Small intestine (tissue), 16 donors: ENCODE measurements around the gene SNX7. TPM values are rescaled to one million over a fixed set of nuclear protein-coding genes. Genes with fewer than 3 reads are reported as not detected.

Experiments
- DNase-seq, 2 donors: peaks; one replicate each; pipeline versions ENCODE4 v3.0.0 to v3.0.0-alpha.2; 2013
- FAIRE-seq: peaks from 2 replicates; lab custom pipeline; 2012; peaks lifted over from hg19 to GRCh38; lab: Jason Lieb, UNC
- H3K27ac ChIP-seq, 3 donors: one replicate each; pipeline ENCODE4 v1.5.1; 2013; ENCODE audit warnings: low read length in 2 of 3, mild to moderate bottlenecking in 2 of 3, control low read depth in 1 of 3, inconsistent platforms in 1 of 3, low read depth in 1 of 3, moderate library complexity in 1 of 3
- H3K27me3 ChIP-seq, 3 donors: one replicate each; pipeline ENCODE4 v1.6.1; 2013; ENCODE audit warnings: low read length in 3 of 3, inconsistent platforms in 1 of 3; ENCODE audit not compliant: control insufficient read depth in 3 of 3, insufficient read depth in 3 of 3
- H3K36me3 ChIP-seq, 3 donors: one replicate each; pipeline ENCODE4 v1.6.1; 2013; ENCODE audit warnings: low read length in 3 of 3, inconsistent platforms in 1 of 3, low read depth in 1 of 3, mild to moderate bottlenecking in 1 of 3, moderate library complexity in 1 of 3; ENCODE audit not compliant: control insufficient read depth in 3 of 3, insufficient read depth in 2 of 3
- H3K4me1 ChIP-seq, 3 donors: one replicate each; pipeline ENCODE4 v1.6.1; 2013; ENCODE audit warnings: low read length in 2 of 3, inconsistent platforms in 1 of 3, low read depth in 1 of 3, mild to moderate bottlenecking in 1 of 3, moderate library complexity in 1 of 3; ENCODE audit not compliant: control insufficient read depth in 3 of 3, insufficient read depth in 2 of 3
- H3K4me3 ChIP-seq, 3 donors: one replicate each; pipeline ENCODE4 v1.5.1; 2013; ENCODE audit warnings: low read length in 3 of 3, control low read depth in 1 of 3, inconsistent platforms in 1 of 3, low read depth in 1 of 3, mild to moderate bottlenecking in 1 of 3, moderate library complexity in 1 of 3
- H3K9me3 ChIP-seq, 2 donors: one replicate each; pipeline ENCODE4 v1.6.1; 2013; ENCODE audit warnings: low read depth in 1 of 2, low read length in 1 of 2; ENCODE audit not compliant: control insufficient read depth in 2 of 2, insufficient read depth in 1 of 2
- WGBS, 3 donors: extraction: QIAGEN DNeasy Blood & Tissue Kit; methylation state at CpG; one replicate each; pipeline ENCODE4 v1.1.7; 2013; 5-methylcytosine and 5-hydroxymethylcytosine counted together
- long read RNA-seq, 10 donors: transcript quantifications; one replicate each; lab custom pipeline, GENCODE V29; 2026
- polyA plus RNA-seq, 4 donors: library from polyadenylated mRNA; stranded (reverse) in 3 of 4; unstranded in 1 of 4; fragments of 200-250 nt in 3 of 4; fragments of 120-200 nt in 1 of 4; gene quantifications; one replicate each; pipeline versions ENCODE4 v1.2.1 to v1.2.3, GENCODE V29; 2013
- donor health status: healthy with polysubstance abuse.
- donor health status: control.
- donor health status: control.
- donor health status: Bipolar disorder and iron deficiency.
- donor health status: healthy.

Gene SNX7, protein sequence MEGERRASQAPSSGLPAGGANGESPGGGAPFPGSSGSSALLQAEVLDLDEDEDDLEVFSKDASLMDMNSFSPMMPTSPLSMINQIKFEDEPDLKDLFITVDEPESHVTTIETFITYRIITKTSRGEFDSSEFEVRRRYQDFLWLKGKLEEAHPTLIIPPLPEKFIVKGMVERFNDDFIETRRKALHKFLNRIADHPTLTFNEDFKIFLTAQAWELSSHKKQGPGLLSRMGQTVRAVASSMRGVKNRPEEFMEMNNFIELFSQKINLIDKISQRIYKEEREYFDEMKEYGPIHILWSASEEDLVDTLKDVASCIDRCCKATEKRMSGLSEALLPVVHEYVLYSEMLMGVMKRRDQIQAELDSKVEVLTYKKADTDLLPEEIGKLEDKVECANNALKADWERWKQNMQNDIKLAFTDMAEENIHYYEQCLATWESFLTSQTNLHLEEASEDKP
- 10 to 100 TPM; 27.9 to 47.6 (median 38.6) TPM for polyA plus RNA-seq
- long read RNA-seq, donor 1 = 0 reads
- long read RNA-seq, donor 2, transcript SNX7-201 (9 exons, 1,734 nt) = major isoform, 5 of 15 reads
- long read RNA-seq, donor 2, partial matches to known transcripts = 10 of 15 reads
- long read RNA-seq, donor 2, other reads (novel, unspliced or antisense) = 0 of 15 reads
- long read RNA-seq, donor 3, transcript SNX7-201 (9 exons, 1,734 nt) = major isoform, 8 of 24 reads
- long read RNA-seq, donor 3, partial matches to known transcripts = 16 of 24 reads
- long read RNA-seq, donor 3, other reads (novel, unspliced or antisense) = 0 of 24 reads
- long read RNA-seq, donor 4 = 0 reads
- long read RNA-seq, donor 5, partial matches to known transcripts = 8 of 11 reads
- long read RNA-seq, donor 5, other reads (novel, unspliced or antisense) = 0 of 11 reads
- long read RNA-seq, donor 6, transcript SNX7-201 (9 exons, 1,734 nt) = major isoform, 13 of 26 reads
- long read RNA-seq, donor 6, partial matches to known transcripts = 13 of 26 reads
- long read RNA-seq, donor 6, other reads (novel, unspliced or antisense) = 0 of 26 reads
- long read RNA-seq, donor 7 = 0 reads
- long read RNA-seq, donor 8 = 0 reads
- long read RNA-seq, donor 9, transcript SNX7-201 (9 exons, 1,734 nt) = major isoform, 9 of 9 reads
- long read RNA-seq, donor 9, partial matches to known transcripts = 0 of 9 reads
- long read RNA-seq, donor 9, other reads (novel, unspliced or antisense) = 0 of 9 reads
- long read RNA-seq, donor 10, transcript SNX7-201 (9 exons, 1,734 nt) = major isoform, 28 of 56 reads
- long read RNA-seq, donor 10, partial matches to known transcripts = 28 of 56 reads
- long read RNA-seq, donor 10, other reads (novel, unspliced or antisense) = 0 of 56 reads

GRCh38 chr1:98661544-98662355 is at the start of gene SNX7:
SNX7 (plus strand) TSS chr1:98661721; CDS start chr1:98661732, 11 bp downstream.
- peak; percentile 94 to 95 for DNase-seq
- no peak for FAIRE-seq
- WGBS, 3 donors = 0 to 1% (median 1%) methylated on average over 61 to 80 of the region's 80 CpGs
- Histone ChIP-seq H3K27me3 (no peaks in the 10 kb centered on the region), H3K9me3 (no peaks in the 10 kb centered on the region), H3K4me3 (peak within 1 kb of the TSS; percentile 30 to 88 (median 67)), H3K27ac (peak within 1 kb of the TSS; percentile 93 to 98 (median 97)), H3K4me1 (peaks cover 0 to 7% (median 2%) of the 10 kb centered on the region in 3 donors), H3K36me3 (no peaks in the 10 kb centered on the region)

DNA sequence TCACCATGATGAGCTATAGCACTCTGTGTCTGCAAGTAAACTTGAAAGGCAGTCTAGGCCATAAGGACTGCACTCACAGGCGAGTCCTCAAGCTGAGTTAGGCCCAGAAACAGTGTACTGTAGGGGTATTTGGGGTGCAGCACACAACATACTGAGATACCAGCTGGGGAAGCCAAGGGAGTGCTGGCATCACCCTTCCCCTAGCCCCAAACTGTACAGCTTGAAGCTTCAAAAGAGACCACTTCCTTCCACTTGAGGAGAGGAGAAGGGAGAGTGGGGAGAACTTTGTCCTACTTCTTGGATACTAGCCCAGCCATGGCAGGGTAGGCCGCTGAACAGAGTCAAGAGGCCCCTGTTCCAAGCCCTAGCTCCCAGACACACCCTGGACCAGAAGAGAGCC is 24.2 kb upstream of the SNX7 start:
- 51 to 54% (median 53%) methylated on average over 2 of the region's 2 CpGs for WGBS, 3 donors
- Histone ChIP-seq H3K4me1 (no peaks in the 10 kb centered on the region), H3K36me3 (no peaks in the 10 kb centered on the region), H3K4me3 (no peak overlapping the region), H3K9me3 (no peaks in the 10 kb centered on the region), H3K27me3 (no peaks in the 10 kb centered on the region), H3K27ac (no peak overlapping the region)
- FAIRE-seq = no peak
- DNase-seq = no peak

DNA sequence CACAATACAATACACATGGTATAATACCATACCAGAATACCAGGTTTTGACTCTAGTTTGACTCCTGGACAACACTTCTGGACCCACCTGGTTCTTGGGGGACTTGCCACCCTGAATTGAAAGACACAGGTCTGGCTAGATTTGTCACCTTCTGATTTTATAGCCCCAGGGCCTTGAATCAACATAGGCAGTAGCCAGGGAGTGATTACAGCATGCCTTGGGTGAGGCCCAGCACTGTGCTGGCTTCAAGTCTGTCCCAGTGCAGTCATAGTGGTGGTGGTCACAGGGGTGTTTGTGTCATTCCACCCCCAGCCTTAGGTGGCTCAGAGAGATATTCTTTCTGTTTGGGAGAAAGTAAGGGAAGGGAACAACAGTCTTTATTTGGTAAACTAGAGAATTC is 23.3 kb upstream of the SNX7 start:
- Histone ChIP-seq H3K4me1 (no peaks in the 10 kb centered on the region), H3K9me3 (peaks cover 0 to 4% of the 10 kb centered on the region in 2 donors), H3K27me3 (no peaks in the 10 kb centered on the region), H3K36me3 (no peaks in the 10 kb centered on the region), H3K27ac (no peak overlapping the region), H3K4me3 (no peak overlapping the region)
- no peak for FAIRE-seq
- no peak for DNase-seq

DNA sequence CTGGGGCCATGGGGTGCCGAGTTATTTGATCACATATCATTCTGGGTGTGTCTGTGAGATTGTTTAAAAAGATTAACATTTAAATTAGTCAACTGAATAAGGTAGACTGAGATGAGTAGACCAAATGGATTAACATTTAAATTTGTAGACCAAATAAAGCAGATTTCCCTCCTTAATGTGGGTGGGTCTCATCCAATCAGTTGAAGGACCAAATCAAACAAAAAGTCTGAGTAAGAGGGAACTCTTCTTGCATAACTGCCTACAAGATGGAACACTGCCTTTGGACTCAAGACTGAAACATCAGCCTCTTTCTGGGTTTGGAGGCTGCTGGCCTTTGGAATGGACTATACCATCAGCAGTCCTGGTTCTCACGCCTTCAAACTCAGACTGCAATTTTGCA is 17.0 kb upstream of the SNX7 start:
- Histone ChIP-seq H3K9me3 (peaks cover 0 to 8% of the 10 kb centered on the region in 2 donors), H3K4me1 (no peaks in the 10 kb centered on the region), H3K27me3 (peaks cover 0 to 4% (median 0%) of the 10 kb centered on the region in 3 donors), H3K27ac (no peak overlapping the region), H3K4me3 (no peak overlapping the region), H3K36me3 (no peaks in the 10 kb centered on the region)
- WGBS, 3 donors = 48 to 69% (median 55%) methylated on average over 2 of the region's 2 CpGs
- no peak for DNase-seq
- FAIRE-seq = no peak

DNA sequence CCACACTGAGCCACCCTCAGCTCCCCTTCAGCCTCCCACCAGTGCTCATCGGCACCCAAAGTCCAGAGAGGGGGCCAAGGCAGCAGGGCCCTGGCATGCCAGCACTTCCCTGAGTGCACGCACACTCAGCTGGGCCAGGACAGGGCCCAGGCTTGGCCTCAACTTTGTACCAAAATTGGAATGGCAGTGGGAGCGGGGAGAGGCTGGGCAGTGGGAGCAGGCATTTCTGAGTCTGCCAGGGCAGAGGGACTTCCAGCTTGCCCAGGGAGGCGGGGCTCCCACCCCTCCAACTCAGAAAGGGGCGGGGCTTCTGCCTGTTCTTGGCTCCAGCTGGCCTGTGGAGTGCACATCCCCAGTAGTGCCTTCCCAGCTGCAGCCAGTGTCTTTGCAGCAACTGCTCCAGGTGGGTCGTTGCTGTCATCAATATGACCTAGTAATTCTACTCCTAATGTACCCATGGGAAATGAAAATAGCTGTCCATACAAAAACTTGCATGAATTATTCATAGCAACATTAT is 10.3 kb upstream of the SNX7 start:
- FAIRE-seq = no peak
- no peak overlapping the region for H3K4me3 ChIP-seq
- peaks cover 0 to 4% (median 0%) of the 10 kb centered on the region in 3 donors for H3K27me3 ChIP-seq
- WGBS, 3 donors = 60 to 75% (median 62%) methylated on average over 6 of the region's 6 CpGs
- H3K4me1 ChIP-seq = no peaks in the 10 kb centered on the region
- no peaks in the 10 kb centered on the region for H3K36me3 ChIP-seq
- DNase-seq = no peak
- no peak overlapping the region for H3K27ac ChIP-seq
- H3K9me3 ChIP-seq = peaks cover 0 to 22% of the 10 kb centered on the region in 2 donors

GRCh38 chr1:98653123-98653522 is 8.4 kb upstream of the SNX7 start:
- Histone ChIP-seq H3K36me3 (no peaks in the 10 kb centered on the region), H3K9me3 (peaks cover 0 to 17% of the 10 kb centered on the region in 2 donors), H3K4me3 (no peak overlapping the region), H3K27me3 (no peaks in the 10 kb centered on the region), H3K27ac (no peak overlapping the region), H3K4me1 (no peaks in the 10 kb centered on the region)
- no peak for FAIRE-seq
- DNase-seq = no peak
- WGBS, 3 donors = 93 to 95% (median 94%) methylated on average over 2 of the region's 2 CpGs

DNA sequence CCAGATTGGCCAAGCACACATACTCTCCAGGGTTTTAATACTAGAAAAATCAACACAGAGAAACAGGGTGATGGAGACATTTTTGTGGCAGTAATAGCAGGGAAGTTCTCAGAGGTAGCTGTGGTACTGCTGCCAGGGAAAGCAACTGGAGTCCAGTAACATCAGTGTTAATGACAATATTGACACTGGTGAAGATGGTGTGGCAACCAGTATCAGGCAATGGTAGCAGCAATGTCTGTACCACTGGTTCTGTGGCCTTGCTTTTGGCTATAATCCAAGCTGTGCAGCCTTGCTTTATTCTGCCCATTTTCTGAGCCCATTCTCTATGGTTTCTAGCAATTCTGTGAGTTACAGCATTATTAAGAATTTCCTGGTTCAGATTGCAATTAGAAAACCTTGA is 1.6 kb upstream of the SNX7 start:
- H3K36me3 ChIP-seq = no peaks in the 10 kb centered on the region
- peaks cover 0 to 7% (median 0%) of the 10 kb centered on the region in 3 donors for H3K4me1 ChIP-seq
- DNase-seq (no peak), FAIRE-seq (no peak)
- H3K27ac ChIP-seq = no peak overlapping the region
- no peak overlapping the region for H3K4me3 ChIP-seq
- H3K27me3 ChIP-seq = no peaks in the 10 kb centered on the region
- H3K9me3 ChIP-seq = peaks cover 0 to 3% of the 10 kb centered on the region in 2 donors
